Memory B cell (primary cell): ENCODE data around the gene LGALS3BP.

Source experiments
- ATAC-seq: fragments of 150-1000 bp; cut with Tn5 transposase; 2 replicates; pipeline ENCODE4 v1.10.0; 2021; ENCODE audit warnings: low read depth, mild to moderate bottlenecking, moderate library complexity
- DNase-seq, 2 donors: peaks; one replicate each; pipeline ENCODE4 v3.0.0; 2022; ENCODE audit warnings: low spot score in 2 of 2
- H3K27ac Mint-ChIP-seq: one replicate; pipeline ENCODE4 v1.8.0; 2022; ENCODE audit warnings: mild to moderate bottlenecking, moderate library complexity, mixed read lengths
- H3K27me3 Mint-ChIP-seq: one replicate; pipeline ENCODE4 v1.8.0; 2022; ENCODE audit warnings: mixed read lengths
- H3K36me3 Mint-ChIP-seq: one replicate; pipeline ENCODE4 v1.8.0; 2022; ENCODE audit warnings: mild to moderate bottlenecking, mixed read lengths
- H3K4me1 Mint-ChIP-seq: one replicate; pipeline ENCODE4 v1.8.0; 2022; ENCODE audit warnings: mixed read lengths
- H3K4me3 Mint-ChIP-seq: one replicate; pipeline ENCODE4 v1.8.0; 2022; ENCODE audit warnings: mild to moderate bottlenecking, moderate library complexity, mixed read lengths
- H3K9me3 Mint-ChIP-seq: one replicate; pipeline ENCODE4 v1.8.0; 2022; ENCODE audit warnings: mixed read lengths

The LGALS3BP gene

DNA sequence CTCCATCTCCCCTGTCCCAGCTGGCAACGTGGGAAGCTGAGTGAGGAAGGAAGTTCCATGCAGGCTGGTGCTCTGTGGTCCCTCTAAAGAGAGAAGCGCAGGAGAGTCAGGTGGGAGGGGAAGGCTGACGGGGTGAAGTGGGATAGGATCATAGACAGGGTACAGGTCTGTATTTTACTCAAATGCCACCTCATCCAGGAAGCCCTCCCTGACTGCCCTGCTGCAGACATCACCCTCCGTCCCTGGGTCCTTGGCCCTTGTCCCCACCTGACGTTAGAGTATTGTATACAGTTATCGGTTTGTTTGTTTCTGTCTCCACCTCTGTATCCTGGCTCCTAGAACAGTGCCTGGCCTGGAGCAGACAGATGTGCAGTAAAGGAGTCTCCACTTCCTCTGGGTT lies 18.2 kb upstream of the LGALS3BP start:
- no peaks in the 10 kb centered on the region for H3K27me3 Mint-ChIP-seq
- H3K27ac Mint-ChIP-seq: no peak overlapping the region
- no peaks in the 10 kb centered on the region for H3K9me3 Mint-ChIP-seq
- H3K36me3 Mint-ChIP-seq: peaks cover 31% of the 10 kb centered on the region
- ATAC-seq (no peak), DNase-seq (no peak)
- peaks cover 17% of the 10 kb centered on the region for H3K4me1 Mint-ChIP-seq
- no peak overlapping the region for H3K4me3 Mint-ChIP-seq

DNA sequence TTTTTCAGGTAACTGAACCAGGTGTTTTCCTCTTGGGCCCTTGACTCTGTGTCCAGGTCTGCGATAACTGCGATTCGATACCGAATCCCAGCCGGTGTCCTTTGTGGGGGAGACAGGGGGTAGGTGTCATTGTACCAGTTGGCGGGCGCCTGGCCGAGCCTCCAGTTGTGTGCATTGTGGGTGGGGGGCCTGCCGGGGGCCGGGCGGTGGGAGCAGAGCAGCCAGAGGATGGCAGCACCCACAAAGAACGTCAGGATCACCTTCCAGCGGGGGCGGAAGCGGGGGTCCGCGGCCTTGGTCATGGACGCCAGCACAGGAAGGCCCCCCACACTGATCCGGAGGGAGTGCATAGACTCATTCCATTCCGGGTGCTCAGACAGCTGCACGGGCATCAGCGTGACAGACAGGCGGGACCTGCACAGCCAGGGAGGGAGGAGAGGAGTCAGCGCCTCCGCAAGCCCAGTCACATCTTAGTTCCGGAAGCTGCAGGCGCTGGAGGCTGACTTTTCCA lies 17.6 kb upstream of the LGALS3BP start:
- Mint-ChIP-seq H3K27me3 (no peaks in the 10 kb centered on the region), H3K4me1 (peaks cover 18% of the 10 kb centered on the region), H3K36me3 (peaks cover 35% of the 10 kb centered on the region), H3K4me3 (no peak overlapping the region), H3K9me3 (no peaks in the 10 kb centered on the region), H3K27ac (no peak overlapping the region)
- DNase-seq (no peak), ATAC-seq (no peak)

DNA sequence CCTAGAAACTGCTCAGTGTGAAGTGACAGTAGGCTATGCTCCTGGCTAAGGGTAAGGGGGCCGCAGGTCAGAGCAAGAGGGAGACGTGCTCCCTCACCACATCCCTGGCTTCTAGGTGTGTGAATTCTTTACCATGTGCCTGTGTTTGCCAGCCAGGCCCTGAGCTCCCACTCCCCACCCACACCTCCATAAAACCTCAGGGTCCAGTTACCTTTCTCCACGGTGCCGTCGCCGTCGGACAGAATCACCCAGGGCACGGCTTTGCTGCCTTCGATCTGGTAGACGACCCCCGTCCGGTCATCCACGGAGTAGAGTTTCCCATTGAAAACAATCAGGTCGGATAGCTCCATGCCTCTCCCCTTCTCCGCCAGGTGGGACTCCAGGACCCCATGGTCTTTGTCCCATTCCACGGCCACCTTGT lies 17.1 kb upstream of the LGALS3BP start:
- Mint-ChIP-seq H3K4me1 (peaks cover 16% of the 10 kb centered on the region), H3K27ac (no peak overlapping the region), H3K36me3 (peaks cover 35% of the 10 kb centered on the region), H3K9me3 (no peaks in the 10 kb centered on the region), H3K4me3 (no peak overlapping the region), H3K27me3 (no peaks in the 10 kb centered on the region)
- DNase-seq (no peak), ATAC-seq (no peak)

DNA sequence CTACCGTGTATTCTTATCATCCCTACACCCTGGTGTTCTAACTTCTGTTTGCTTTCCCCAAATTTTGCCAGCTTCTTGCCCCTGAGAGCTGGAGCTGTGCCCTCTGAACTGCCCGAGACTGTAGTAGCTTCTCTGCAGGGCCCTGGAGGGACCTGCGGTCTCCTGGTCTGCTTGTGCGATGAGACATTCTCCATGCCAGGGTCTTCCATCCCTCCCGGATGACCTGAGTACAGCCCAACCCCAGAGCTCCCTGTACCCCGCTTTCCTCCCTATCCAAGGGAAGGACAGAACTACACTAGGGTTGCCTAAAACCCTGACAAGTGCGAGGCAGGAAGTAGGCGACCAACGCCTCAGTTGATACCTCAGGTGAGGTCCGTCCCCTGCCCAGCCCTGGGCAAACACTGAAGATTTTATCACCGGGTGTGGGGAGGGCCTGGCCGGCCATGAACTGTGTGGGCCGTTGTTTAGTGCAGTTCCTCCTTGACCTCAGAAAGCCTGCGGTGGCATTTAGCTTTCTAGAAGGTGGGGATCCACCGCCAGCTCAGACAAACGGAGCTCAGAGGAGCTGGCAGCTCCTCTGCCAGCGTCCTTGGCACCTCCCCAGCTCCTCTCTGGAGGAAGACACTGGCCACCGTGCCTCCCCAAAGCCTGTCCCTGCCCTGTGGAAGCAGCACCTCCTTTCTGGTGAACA lies 16.2 kb upstream of the LGALS3BP start:
- H3K27me3 Mint-ChIP-seq: no peaks in the 10 kb centered on the region
- ATAC-seq: no peak
- peaks cover 9% of the 10 kb centered on the region for H3K4me1 Mint-ChIP-seq
- H3K4me3 Mint-ChIP-seq: no peak overlapping the region
- no peak overlapping the region for H3K27ac Mint-ChIP-seq
- no peaks in the 10 kb centered on the region for H3K9me3 Mint-ChIP-seq
- DNase-seq: no peak
- peaks cover 32% of the 10 kb centered on the region for H3K36me3 Mint-ChIP-seq

DNA sequence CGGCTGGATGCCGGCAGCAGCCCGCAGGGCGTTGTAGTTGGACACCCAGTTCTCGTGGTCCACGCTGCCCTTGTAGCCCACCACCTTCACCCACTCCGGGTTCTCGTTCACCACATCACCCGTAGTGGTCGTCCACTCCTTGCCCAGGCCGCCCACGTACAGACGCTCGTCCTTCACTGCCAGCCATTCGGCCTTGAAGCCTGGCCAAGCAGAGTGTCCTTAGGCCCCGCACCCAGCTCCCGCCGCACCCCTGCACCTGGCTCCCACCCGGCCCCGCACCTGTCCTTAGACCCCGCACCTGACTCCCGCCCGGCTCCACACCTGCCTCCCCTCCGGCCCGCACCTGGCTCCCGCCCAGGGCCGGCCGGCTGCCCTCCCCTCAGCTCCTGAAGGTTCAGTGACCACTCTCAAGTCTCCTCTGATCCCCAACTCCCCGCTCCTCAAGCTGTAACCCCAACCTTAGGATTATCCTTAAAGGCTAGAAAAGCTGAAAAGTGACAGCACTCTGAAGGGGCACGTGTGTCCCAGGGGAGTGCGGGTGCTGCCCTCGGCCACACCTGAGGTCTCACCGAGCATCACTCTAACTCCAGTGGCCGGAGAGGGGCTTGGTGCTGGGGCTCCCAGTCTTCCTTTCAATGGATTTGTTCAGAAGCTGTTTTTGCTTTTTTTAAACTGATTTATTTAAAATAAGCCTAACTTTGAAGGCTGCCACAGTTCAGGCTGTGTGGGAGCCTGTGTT lies 15.5 kb upstream of the LGALS3BP start:
- ATAC-seq: no peak
- H3K4me1 Mint-ChIP-seq: peaks cover 6% of the 10 kb centered on the region
- H3K36me3 Mint-ChIP-seq: peaks cover 33% of the 10 kb centered on the region
- no peaks in the 10 kb centered on the region for H3K9me3 Mint-ChIP-seq
- no peak overlapping the region for H3K27ac Mint-ChIP-seq
- DNase-seq: no peak
- H3K27me3 Mint-ChIP-seq: no peaks in the 10 kb centered on the region
- H3K4me3 Mint-ChIP-seq: no peak overlapping the region

DNA sequence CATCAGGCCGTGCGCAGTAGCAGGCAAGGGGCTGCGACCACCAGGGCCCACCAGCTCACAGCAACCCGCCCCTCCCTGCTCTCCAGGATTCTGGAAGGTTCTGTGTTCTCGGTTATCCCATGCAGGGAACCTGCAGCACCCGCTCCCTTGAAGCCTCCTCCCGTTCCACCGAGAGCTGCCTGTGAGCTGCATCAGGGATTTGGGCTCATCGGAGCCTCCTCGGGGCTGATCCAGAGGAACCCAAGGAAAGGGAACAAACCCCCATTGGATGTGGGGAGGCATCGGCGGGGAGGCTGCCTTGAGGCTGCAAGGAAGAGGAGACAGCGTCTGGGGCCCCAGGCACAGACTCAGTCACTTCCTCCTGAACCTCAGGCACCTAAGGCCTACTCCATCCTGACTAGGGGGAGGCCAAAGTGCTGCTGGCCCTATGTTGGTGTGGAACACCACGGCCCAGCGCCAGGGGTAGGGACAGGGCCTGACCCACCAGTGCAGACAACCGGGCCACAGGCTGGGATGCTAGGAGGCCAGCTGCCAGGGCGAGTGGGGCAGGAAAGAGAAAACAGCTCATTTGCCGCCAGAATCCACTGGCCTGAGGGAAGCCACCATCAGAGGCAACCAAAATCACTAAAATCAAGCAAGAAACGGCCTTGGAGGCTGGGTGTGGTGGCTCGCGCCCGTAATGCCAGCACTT lies 14.4 kb upstream of the LGALS3BP start:
- H3K4me1 Mint-ChIP-seq: peaks cover 5% of the 10 kb centered on the region
- no peaks in the 10 kb centered on the region for H3K9me3 Mint-ChIP-seq
- H3K36me3 Mint-ChIP-seq: peaks cover 34% of the 10 kb centered on the region
- no peaks in the 10 kb centered on the region for H3K27me3 Mint-ChIP-seq
- DNase-seq (no peak), ATAC-seq (no peak)
- no peak overlapping the region for H3K4me3 Mint-ChIP-seq
- H3K27ac Mint-ChIP-seq: no peak overlapping the region

DNA sequence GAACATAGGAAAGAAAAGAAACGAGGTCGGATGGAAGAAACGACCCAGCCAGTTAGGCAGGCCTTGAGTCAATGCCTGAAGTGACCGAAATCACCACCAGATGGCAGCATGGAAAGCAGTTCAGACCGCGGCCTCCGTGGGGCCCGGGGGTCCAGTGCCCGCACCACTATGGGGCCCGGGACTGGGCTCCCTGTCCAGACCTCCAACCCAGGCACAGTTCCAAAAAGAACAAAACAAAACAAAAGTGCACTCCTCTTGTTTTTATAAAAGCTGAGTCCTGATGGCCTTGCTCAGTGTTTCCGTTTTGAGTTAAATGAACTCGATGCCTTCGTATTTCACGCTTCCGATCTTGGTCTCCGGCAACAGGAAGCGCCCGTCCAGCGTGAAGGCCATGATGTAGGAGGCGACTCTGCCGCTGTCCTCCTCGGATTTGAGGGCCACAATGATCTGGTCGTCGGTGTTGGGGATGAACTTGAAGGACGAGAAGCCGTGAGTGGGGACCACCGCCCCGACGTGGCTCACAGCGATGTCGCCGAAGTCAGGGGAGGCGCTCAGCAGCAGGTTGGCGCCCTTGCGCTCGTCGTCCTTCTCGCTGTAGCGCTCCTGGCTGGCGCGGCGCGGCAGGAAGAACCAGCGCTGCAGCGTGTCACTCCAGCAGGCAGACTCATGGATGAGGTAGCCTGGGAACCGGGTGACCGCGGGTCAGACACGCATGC lies 13.7 kb upstream of the LGALS3BP start:
- Mint-ChIP-seq H3K36me3 (peaks cover 34% of the 10 kb centered on the region), H3K4me3 (no peak overlapping the region), H3K4me1 (peaks cover 5% of the 10 kb centered on the region), H3K27ac (no peak overlapping the region), H3K9me3 (no peaks in the 10 kb centered on the region), H3K27me3 (no peaks in the 10 kb centered on the region)
- DNase-seq (peak; percentile 44 to 59), ATAC-seq (peak; percentile 63)

DNA sequence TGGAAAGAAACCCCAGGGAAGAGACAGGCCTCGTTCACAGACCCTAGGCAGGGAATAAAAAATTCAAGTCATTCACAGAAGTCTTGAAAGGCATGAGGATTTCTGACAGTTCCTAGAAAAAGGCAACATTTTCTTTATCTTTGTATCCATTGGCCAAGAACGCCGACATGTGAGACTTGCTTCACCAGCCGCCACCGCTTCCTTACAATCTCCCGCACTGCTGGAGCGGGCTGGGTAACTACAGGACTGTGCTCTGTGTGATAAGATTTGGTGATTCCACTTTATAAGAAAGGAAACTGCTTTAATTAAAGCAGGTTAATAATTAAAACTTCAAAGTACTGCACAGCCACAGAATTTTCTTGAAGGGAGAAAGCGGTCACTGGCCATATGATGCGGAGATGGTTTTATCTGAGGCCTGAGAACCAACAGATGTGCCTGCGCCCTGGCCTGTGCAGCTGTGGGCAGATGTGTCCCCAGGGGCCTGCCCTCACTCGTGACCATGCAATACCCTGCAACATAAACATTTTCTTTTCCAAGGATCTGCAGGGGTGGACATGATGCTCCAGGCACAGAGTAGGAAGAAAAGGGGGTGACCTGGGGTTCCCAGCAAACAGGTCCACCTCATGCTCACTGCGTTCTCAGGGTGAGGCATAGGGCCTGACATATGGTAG lies 13.0 kb upstream of the LGALS3BP start:
- Mint-ChIP-seq H3K4me3 (no peak overlapping the region), H3K9me3 (no peaks in the 10 kb centered on the region), H3K27ac (no peak overlapping the region), H3K36me3 (peaks cover 34% of the 10 kb centered on the region), H3K27me3 (no peaks in the 10 kb centered on the region), H3K4me1 (peaks cover 5% of the 10 kb centered on the region)
- DNase-seq: no peak
- ATAC-seq: no peak

DNA sequence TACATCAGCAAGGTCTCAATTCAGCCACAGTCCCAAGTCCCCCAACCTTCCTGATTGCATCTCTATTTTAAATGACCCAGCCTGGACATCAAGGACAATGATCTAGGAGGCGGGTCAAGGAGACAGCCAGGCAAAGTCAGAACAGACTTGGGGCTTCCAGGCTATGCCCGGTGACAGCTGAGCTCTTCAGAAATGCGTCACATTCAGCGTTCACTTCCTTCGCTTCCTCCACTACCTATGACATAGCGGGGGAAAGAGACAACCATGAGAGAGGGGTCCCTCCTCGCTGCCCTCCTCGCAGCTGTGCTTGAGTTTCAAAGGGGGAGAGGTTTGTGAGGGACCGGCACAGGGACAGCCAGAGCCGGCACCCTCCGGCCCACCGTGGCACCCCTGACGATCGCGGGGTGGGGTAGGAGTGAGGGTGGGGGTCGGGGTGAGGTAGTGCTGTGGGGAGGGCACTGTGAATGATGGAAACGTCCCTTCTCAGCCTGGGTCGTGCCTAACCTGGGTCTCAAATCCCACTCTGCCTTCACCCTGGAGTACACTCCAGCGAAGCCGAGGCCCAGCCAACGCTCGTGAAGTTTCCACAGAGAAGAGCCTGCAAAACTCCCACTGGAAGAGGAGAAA lies 12.3 kb upstream of the LGALS3BP start:
- DNase-seq: no peak
- Mint-ChIP-seq H3K9me3 (no peaks in the 10 kb centered on the region), H3K4me3 (no peak overlapping the region), H3K36me3 (peaks cover 32% of the 10 kb centered on the region), H3K27me3 (no peaks in the 10 kb centered on the region), H3K4me1 (peaks cover 5% of the 10 kb centered on the region), H3K27ac (no peak overlapping the region)
- no peak for ATAC-seq

DNA sequence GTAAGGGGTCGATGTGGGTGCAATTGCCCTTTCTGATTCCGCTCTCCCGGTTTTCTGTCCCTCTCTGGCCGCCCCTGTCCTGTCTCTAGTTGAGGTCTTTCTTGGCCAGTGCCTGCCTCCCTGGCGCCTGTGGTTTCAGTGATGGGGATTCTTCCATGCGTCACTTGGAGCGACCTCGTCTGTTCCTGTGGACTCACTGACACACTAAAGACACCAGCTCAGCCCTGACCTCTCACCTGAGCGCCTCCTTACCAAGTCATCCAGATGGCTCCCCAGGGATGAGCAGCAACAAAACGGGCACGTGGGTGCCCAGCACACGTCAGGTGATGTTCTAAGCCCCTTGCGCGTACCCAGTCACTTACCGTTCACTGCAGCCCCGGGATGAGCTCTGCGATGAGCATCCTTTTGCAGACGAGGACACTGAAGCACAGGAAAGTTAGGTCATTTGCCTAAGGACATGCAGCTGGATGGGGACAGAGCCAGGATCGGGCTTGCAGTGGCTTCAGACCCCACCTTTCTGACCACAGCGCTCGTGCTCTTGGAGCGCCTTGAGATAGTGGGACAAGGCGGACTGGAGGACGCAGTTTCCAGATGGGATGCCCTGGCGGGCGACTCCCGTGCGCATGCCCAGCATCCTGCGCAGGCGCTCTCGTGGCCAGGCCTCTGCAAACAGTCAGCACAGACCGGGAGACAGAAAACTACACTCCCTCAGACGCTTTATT lies 11.5 kb upstream of the LGALS3BP start:
- no peak for DNase-seq
- Mint-ChIP-seq H3K4me1 (peaks cover 12% of the 10 kb centered on the region), H3K9me3 (no peaks in the 10 kb centered on the region), H3K36me3 (peaks cover 29% of the 10 kb centered on the region), H3K27ac (no peak overlapping the region), H3K4me3 (no peak overlapping the region), H3K27me3 (no peaks in the 10 kb centered on the region)
- ATAC-seq: no peak

DNA sequence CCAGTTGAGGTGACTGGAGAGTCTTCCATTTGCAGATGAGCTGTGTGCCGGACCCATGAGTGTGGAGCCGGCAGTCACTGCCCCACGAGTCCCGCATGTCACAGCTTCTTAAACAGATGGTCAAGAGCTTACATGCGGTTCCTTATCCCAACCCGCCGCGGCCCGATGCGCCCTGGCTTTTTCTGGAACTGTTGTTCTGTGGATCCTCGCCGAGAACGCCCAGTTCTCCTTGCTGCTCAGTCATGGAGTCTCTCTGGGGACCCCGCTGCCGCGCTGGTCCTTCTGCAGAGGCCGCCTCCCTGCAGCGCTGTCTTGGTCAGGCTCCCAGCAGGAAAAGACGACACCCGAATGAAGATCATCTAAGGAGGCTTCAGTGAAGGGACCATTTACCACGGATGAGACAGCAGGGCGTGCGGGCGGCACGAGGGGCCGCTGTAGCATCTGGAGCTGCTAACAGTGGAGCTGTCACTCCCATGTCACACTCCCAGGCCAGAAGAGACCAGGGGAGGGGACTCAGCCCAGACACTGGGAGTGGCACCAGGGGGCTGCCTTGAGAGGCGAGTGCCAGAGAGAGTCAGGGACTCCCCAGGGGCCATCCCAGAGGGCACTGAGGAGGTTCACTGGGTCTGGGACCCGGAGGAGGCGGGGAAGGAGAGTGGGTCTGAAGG lies 10.8 kb upstream of the LGALS3BP start:
- peaks cover 26% of the 10 kb centered on the region for H3K36me3 Mint-ChIP-seq
- no peak overlapping the region for H3K27ac Mint-ChIP-seq
- no peaks in the 10 kb centered on the region for H3K27me3 Mint-ChIP-seq
- no peak for DNase-seq
- H3K4me1 Mint-ChIP-seq: peaks cover 17% of the 10 kb centered on the region
- H3K9me3 Mint-ChIP-seq: no peaks in the 10 kb centered on the region
- H3K4me3 Mint-ChIP-seq: no peak overlapping the region
- ATAC-seq: no peak

DNA sequence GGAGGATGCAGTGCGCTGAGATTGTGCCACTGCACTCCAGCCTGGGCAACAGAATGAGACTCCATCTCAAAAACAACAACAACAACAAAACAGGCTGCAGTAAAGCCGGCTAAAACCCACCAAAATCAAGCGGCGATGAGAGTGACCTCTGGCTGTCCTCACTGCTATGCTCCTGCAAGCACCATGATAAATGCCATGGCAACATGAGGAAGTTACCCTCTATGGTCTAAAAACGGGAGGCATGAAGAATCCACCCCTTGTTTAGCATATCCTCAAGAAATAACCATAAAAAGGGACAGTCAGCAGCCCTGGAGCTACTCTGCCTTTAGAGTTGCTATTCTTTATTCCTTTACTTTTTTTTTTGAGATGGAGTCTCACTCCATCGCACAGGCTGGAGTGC lies 8.4 kb upstream of the LGALS3BP start:
- ATAC-seq: no peak
- H3K36me3 Mint-ChIP-seq: peaks cover 20% of the 10 kb centered on the region
- no peaks in the 10 kb centered on the region for H3K9me3 Mint-ChIP-seq
- no peak overlapping the region for H3K4me3 Mint-ChIP-seq
- no peak overlapping the region for H3K27ac Mint-ChIP-seq
- peaks cover 15% of the 10 kb centered on the region for H3K4me1 Mint-ChIP-seq
- no peaks in the 10 kb centered on the region for H3K27me3 Mint-ChIP-seq
- DNase-seq: no peak
